ENCODE measurements around the gene NFIB. TPM values are rescaled to one million over a fixed set of nuclear protein-coding genes. Genes with fewer than 3 reads are reported as not detected.

Gene NFIB
- total RNA-seq, 1 experiment from 2014 or later, result 14.3 TPM

- H4K91ac ChIP-seq (ENCODE audit: insufficient read length, low read depth, low read length), result no peak overlapping the region
- no peak overlapping the region for H4K8ac ChIP-seq (replicated peaks; ENCODE audit: insufficient read length, low read depth, low read length)
- H2BK5ac ChIP-seq (ENCODE audit: insufficient read length, low read length), result no peak overlapping the region
- no peak overlapping the region for H3K4me2 ChIP-seq (ENCODE audit: insufficient read depth, insufficient read length, low read length)
- no peak overlapping the region for H3K27ac ChIP-seq (ENCODE audit: insufficient read length, low read depth, low read length)
- TF ChIP-seq CTCF (conservative IDR thresholded peaks at IDR 0.05), result no peak
- H2AFZ ChIP-seq (ENCODE audit: low read length), result no peak overlapping the region
- H2BK120ac ChIP-seq (ENCODE audit: low read depth, low read length, poor library complexity, severe bottlenecking), result no peak overlapping the region
- no peak for DNase-seq
- no peak overlapping the region for H3K4ac ChIP-seq (ENCODE audit: low read depth, low read length)
- H4K5ac ChIP-seq (ENCODE audit: insufficient read length, low read depth, low read length), result no peak overlapping the region
- Mint-ChIP-seq H3K9me3 (no peaks in the 10 kb centered on the region), H3K4me1 (no peaks in the 10 kb centered on the region), H3K27me3 (ENCODE audit: low read depth) (no peaks in the 10 kb centered on the region), H3K36me3 (ENCODE audit: insufficient read depth in 1 of 3, low read depth in 3 of 3) (peaks cover 0 to 3% (median 0%) of the 10 kb centered on the region in 3 experiments; a peak in 2 of 7 replicates), H3K4me3 (no peak overlapping the region), H3K27ac (no peak overlapping the region)
- no peak overlapping the region for H3K23ac ChIP-seq (ENCODE audit: insufficient read length, low read depth, low read length)
- H3K18ac ChIP-seq (ENCODE audit: insufficient read length, low read depth, low read length), result no peak overlapping the region
- no peak overlapping the region for H2BK20ac ChIP-seq (ENCODE audit: low read depth, low read length, poor library complexity, severe bottlenecking)
- no peak overlapping the region for H3T11ph ChIP-seq (ENCODE audit: low read length)
- H4K20me1 ChIP-seq (ENCODE audit: control insufficient read depth, insufficient read depth, insufficient read length), result no peaks in the 10 kb centered on the region
- no peaks in the 10 kb centered on the region for H3K9me3 ChIP-seq (ENCODE audit: control insufficient read depth, low read depth, low read length)
- H2BK15ac ChIP-seq (ENCODE audit: low read depth, low read length), result no peak overlapping the region
- no peaks in the 10 kb centered on the region for H3K4me1 ChIP-seq (ENCODE audit: insufficient read depth, low read length)
- H3K9ac ChIP-seq (ENCODE audit: extremely low read depth, insufficient read length, low read length), result no peak overlapping the region
- H3K79me1 ChIP-seq (ENCODE audit: insufficient read depth, low read depth, low read length, poor library complexity, severe bottlenecking), result no peaks in the 10 kb centered on the region
- no peak overlapping the region for H3K56ac ChIP-seq (ENCODE audit: insufficient read length, low read depth, low read length)
- no peaks in the 10 kb centered on the region for H3K27me3 ChIP-seq (ENCODE audit: insufficient read depth, low read length)
- no peaks in the 10 kb centered on the region for H3K79me2 ChIP-seq (ENCODE audit: insufficient read depth, low read length)
- no peak overlapping the region for H3K14ac ChIP-seq (ENCODE audit: insufficient read depth, low read length)
- H3K23me2 ChIP-seq (ENCODE audit: insufficient read length, low read depth, low read length, poor library complexity, severe bottlenecking), result no peaks in the 10 kb centered on the region
- H2AK5ac ChIP-seq (ENCODE audit: insufficient read length, low read length), result no peak overlapping the region
- H2BK12ac ChIP-seq (ENCODE audit: insufficient read length, low read depth, low read length), result no peak overlapping the region
- no CpG with 5 or more reads among the region's 3 CpGs for WGBS (ENCODE audit: extremely low coverage, insufficient read length, low lambda C conversion rate)
Observed at GRCh38 chr9:14179449-14179848, 134.5 kb downstream of the NFIB start.

Measured in H9 (cell line).